CD8-positive, alpha-beta memory T cell (primary cell): ENCODE measurements around the gene SORL1-AS1.

Experiments
- CTCF ChIA-PET: fragments of 350-600 bp; sonication (Branson Sonifier 250); formaldehyde crosslinking; loops from one replicate; lab custom pipeline; 2021; ENCODE audit warnings: antibody characterized with exemption; lab: Charles Lee
- POLR2A ChIA-PET: fragments of 350-600 bp; sonication (Branson Sonifier 250); formaldehyde crosslinking; loops from one replicate; lab custom pipeline; 2021; ENCODE audit warnings: antibody characterized with exemption; lab: Charles Lee
- DNase-seq, 5 donors: peaks; one replicate each; pipeline versions ENCODE4 v3.0.0 to v3.0.0-alpha.2; 2020 to 2022; ENCODE audit warnings: mixed read lengths in 1 of 5
- H3K27ac ChIP-seq: one replicate; pipeline ENCODE4 v1.7.0; 2013; ENCODE audit warnings: low read depth, mild to moderate bottlenecking, low read length, moderate library complexity
- H3K27me3 ChIP-seq: 2 replicates; pipeline ENCODE4 v1.7.0; 2013; ENCODE audit warnings: low read length, mild to moderate bottlenecking; ENCODE audit not compliant: insufficient read depth, poor library complexity, severe bottlenecking
- H3K36me3 ChIP-seq: 2 replicates; pipeline ENCODE4 v1.7.0; 2013; ENCODE audit warnings: mild to moderate bottlenecking, low read length, moderate library complexity; ENCODE audit not compliant: insufficient read depth
- H3K4me1 ChIP-seq: 2 replicates; pipeline ENCODE4 v1.7.0; 2013; ENCODE audit warnings: mild to moderate bottlenecking, low read length, moderate library complexity; ENCODE audit not compliant: insufficient read depth
- H3K4me3 ChIP-seq: 2 replicates; pipeline ENCODE4 v1.7.0; 2013; ENCODE audit warnings: mild to moderate bottlenecking, low read length
- H3K9me3 ChIP-seq: 2 replicates; pipeline ENCODE4 v1.7.0; 2013; ENCODE audit warnings: mild to moderate bottlenecking, low read length
- H3K27ac Mint-ChIP-seq, 8 donors: one replicate each; pipeline ENCODE4 v1.8.0; 2020 to 2021; ENCODE audit warnings: mixed read lengths in 8 of 8, mild to moderate bottlenecking in 6 of 8, inconsistent platforms in 3 of 8, moderate library complexity in 3 of 8
- H3K27me3 Mint-ChIP-seq, 2 donors: one replicate each; pipeline ENCODE4 v1.8.0; 2020 to 2021; ENCODE audit warnings: mixed read lengths in 2 of 2, mild to moderate bottlenecking in 1 of 2, moderate library complexity in 1 of 2
- H3K36me3 Mint-ChIP-seq, 3 donors: one replicate each; pipeline ENCODE4 v1.8.0; 2020 to 2021; ENCODE audit warnings: mixed read lengths in 3 of 3, inconsistent platforms in 1 of 3, mild to moderate bottlenecking in 1 of 3
- H3K4me1 Mint-ChIP-seq, 3 donors: one replicate each; pipeline ENCODE4 v1.8.0; 2020 to 2021; ENCODE audit warnings: mixed read lengths in 3 of 3, inconsistent platforms in 1 of 3, mild to moderate bottlenecking in 1 of 3
- H3K4me3 Mint-ChIP-seq, 7 donors: one replicate each; pipeline ENCODE4 v1.8.0; 2020 to 2021; ENCODE audit warnings: mixed read lengths in 7 of 7, mild to moderate bottlenecking in 6 of 7, moderate library complexity in 4 of 7, inconsistent platforms in 2 of 7
- H3K9me3 Mint-ChIP-seq, 5 donors: one replicate each; pipeline ENCODE4 v1.8.0; 2020 to 2022; ENCODE audit warnings: mixed read lengths in 5 of 5, mild to moderate bottlenecking in 3 of 5, moderate library complexity in 2 of 5, inconsistent platforms in 1 of 5

SORL1-AS1 gene

GRCh38 chr11:121450401-121450800 is 2.4 kb downstream of the SORL1-AS1 start:
- no peaks in the 10 kb centered on the region for H3K27me3 ChIP-seq
- peaks cover 0 to 1% of the 10 kb centered on the region in 2 donors for H3K27me3 Mint-ChIP-seq
- no peaks in the 10 kb centered on the region for H3K9me3 ChIP-seq
- no peaks in the 10 kb centered on the region for H3K9me3 Mint-ChIP-seq
- H3K4me3 ChIP-seq = peak overlapping the region; percentile 71
- ChIA-PET CTCF (interaction anchor here (0.9 to 4.9 kb wide), 7 partner anchors 9 to 44 kb away, joined by 3 to 52 read pairs (median 6); no protein-coding TSS in a partner anchor), POLR2A (interaction anchor here (0.5 to 3.6 kb wide), 10 partner anchors 10 to 158 kb away, joined by 3 to 20 read pairs (median 6); partner anchors contain the start of gene SC5D)
- H3K27ac Mint-ChIP-seq = peak overlapping the region; percentile 84 to 97 (median 93)
- no peaks in the 10 kb centered on the region for H3K36me3 ChIP-seq
- peak overlapping the region; percentile 71 for H3K27ac ChIP-seq
- peaks cover 80 to 87% (median 85%) of the 10 kb centered on the region in 3 donors for H3K4me1 Mint-ChIP-seq
- H3K4me3 Mint-ChIP-seq = peak overlapping the region; percentile 80 to 100 (median 97)
- peaks cover 10 to 47% (median 19%) of the 10 kb centered on the region in 3 donors for H3K36me3 Mint-ChIP-seq
- peak in 2 of 5 donors; percentile 44 to 55 for DNase-seq
- H3K4me1 ChIP-seq = peaks cover 76% of the 10 kb centered on the region

DNA sequence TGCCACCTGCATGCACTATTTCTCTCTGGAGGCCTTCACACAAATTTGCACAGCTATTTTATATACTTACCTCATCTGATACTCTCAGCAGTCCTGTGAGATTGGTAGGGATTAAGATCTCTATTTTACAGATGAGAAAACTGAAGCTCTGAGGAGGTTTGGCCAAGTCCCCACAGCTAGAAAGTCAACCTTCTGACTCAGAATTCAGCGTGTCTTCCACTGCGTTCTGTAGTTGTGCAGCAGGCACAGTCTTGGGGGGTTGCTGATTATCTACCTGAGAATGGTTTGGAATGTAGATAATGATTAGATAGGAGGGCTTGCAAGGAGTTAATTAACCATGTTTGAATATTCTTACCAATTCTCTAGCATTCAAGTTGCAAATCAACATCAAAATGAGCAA is 3.1 kb downstream of the SORL1-AS1 start:
- Mint-ChIP-seq H3K9me3 (no peaks in the 10 kb centered on the region), H3K4me1 (peaks cover 73 to 87% (median 82%) of the 10 kb centered on the region in 3 donors), H3K36me3 (peaks cover 13 to 49% (median 13%) of the 10 kb centered on the region in 3 donors), H3K27ac (peak overlapping the region; percentile 84 to 96 (median 92)), H3K27me3 (peaks cover 0 to 1% of the 10 kb centered on the region in 2 donors), H3K4me3 (peak overlapping the region; percentile 80 to 100 (median 97))
- no peaks in the 10 kb centered on the region for H3K27me3 ChIP-seq
- H3K4me3 ChIP-seq = peak overlapping the region; percentile 23
- H3K9me3 ChIP-seq = no peaks in the 10 kb centered on the region
- no peaks in the 10 kb centered on the region for H3K36me3 ChIP-seq
- peaks cover 76% of the 10 kb centered on the region for H3K4me1 ChIP-seq
- H3K27ac ChIP-seq = no peak overlapping the region
- ChIA-PET CTCF (interaction anchor here (1.0 to 4.9 kb wide), 6 partner anchors 8 to 121 kb away, joined by 3 to 52 read pairs (median 5); no protein-coding TSS in a partner anchor), POLR2A (interaction anchor here (0.6 to 3.6 kb wide), 9 partner anchors 13 to 157 kb away, joined by 3 to 15 read pairs (median 6); partner anchors contain the start of gene SC5D)
- no peak for DNase-seq

DNA sequence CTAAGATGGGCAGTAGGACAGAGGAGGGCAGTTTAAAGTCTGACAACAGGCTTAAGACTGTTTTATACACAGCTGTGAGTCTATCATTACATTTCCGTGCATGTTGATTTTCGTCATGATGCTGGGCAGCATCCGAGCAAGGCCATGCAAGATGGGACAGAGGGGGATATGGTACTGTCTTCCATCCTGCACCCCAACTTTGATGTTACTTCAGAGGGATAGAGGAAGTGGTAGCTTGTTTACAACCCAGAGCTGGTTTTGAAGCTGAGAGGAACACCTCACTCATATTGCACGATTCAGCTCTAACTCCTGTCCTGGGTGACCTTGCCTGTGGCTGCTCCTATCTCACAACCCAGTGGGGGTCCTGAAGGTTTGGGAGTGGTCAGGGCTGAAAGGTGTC is 3.6 kb downstream of the SORL1-AS1 start:
- H3K36me3 ChIP-seq = peaks cover 4% of the 10 kb centered on the region
- Mint-ChIP-seq H3K4me1 (peaks cover 71 to 87% (median 82%) of the 10 kb centered on the region in 3 donors), H3K9me3 (no peaks in the 10 kb centered on the region), H3K27ac (peak overlapping the region; percentile 84 to 96 (median 92)), H3K4me3 (peak overlapping the region; percentile 80 to 100 (median 97)), H3K27me3 (peaks cover 0 to 1% of the 10 kb centered on the region in 2 donors), H3K36me3 (peaks cover 16 to 50% (median 17%) of the 10 kb centered on the region in 3 donors)
- ChIA-PET POLR2A (interaction anchor here (0.6 to 3.4 kb wide), 6 partner anchors 8 to 157 kb away, joined by 3 to 9 read pairs (median 4); partner anchors contain the start of gene SC5D), CTCF (interaction anchor here (1.0 to 4.9 kb wide), 5 partner anchors 13 to 121 kb away, joined by 3 to 52 read pairs (median 5); no protein-coding TSS in a partner anchor)
- H3K4me3 ChIP-seq = peak overlapping the region; percentile 23
- peaks cover 75% of the 10 kb centered on the region for H3K4me1 ChIP-seq
- no peaks in the 10 kb centered on the region for H3K9me3 ChIP-seq
- DNase-seq = peak in 2 of 5 donors; percentile 34 to 76
- no peak overlapping the region for H3K27ac ChIP-seq
- no peaks in the 10 kb centered on the region for H3K27me3 ChIP-seq

DNA sequence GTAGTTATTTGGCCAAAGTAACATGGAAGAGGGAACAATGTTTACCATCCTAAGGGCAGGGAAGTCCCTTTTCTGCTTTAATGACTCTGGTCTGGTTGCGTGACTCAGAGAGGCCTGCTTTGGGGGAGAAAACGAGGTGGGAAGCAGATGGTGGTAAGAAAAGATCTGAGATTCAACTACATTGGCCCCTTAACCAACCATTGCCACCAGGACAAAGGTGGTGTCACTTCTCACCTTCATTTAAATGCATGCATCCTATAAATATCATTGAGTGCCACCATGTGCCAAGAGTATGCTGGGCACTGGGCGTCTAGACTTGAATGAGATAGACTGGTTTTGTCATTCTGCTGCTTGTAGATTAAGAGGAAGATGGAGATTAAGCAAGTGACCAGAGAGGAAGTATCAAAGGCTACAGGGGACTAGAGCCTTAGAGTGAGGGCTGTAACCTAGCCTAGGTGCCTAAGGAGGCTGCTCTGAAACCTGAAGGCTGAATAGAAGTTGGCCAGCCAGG is 4.3 kb downstream of the SORL1-AS1 start:
- DNase-seq = no peak
- Histone ChIP-seq H3K4me3 (peak overlapping the region; percentile 23), H3K4me1 (peaks cover 70% of the 10 kb centered on the region), H3K9me3 (no peaks in the 10 kb centered on the region), H3K27me3 (no peaks in the 10 kb centered on the region), H3K36me3 (peaks cover 4% of the 10 kb centered on the region), H3K27ac (no peak overlapping the region)
- CTCF ChIA-PET = interaction anchor here (1.2 to 4.9 kb wide), 3 partner anchors 14 to 98 kb away, joined by 3 to 52 read pairs (median 17); no protein-coding TSS in a partner anchor
- Mint-ChIP-seq H3K27me3 (peaks cover 0 to 1% of the 10 kb centered on the region in 2 donors), H3K4me3 (peak overlapping the region in 6 of 7 donors; percentile 80 to 100 (median 98)), H3K36me3 (peaks cover 16 to 50% (median 17%) of the 10 kb centered on the region in 3 donors), H3K4me1 (peaks cover 65 to 87% (median 79%) of the 10 kb centered on the region in 3 donors), H3K9me3 (no peaks in the 10 kb centered on the region), H3K27ac (peak overlapping the region; percentile 84 to 96 (median 92))
- POLR2A ChIA-PET = interaction anchor here (1.1 to 3.4 kb wide), 4 partner anchors 9 to 156 kb away, joined by 3 to 9 read pairs (median 6); partner anchors contain the start of gene SC5D

GRCh38 chr11:121448011-121448410 is 4.8 kb downstream of the SORL1-AS1 start:
- H3K27me3 Mint-ChIP-seq = peaks cover 0 to 1% of the 10 kb centered on the region in 2 donors
- peaks cover 16 to 47% (median 17%) of the 10 kb centered on the region in 3 donors for H3K36me3 Mint-ChIP-seq
- no peaks in the 10 kb centered on the region for H3K9me3 Mint-ChIP-seq
- H3K4me1 ChIP-seq = peaks cover 70% of the 10 kb centered on the region
- H3K9me3 ChIP-seq = no peaks in the 10 kb centered on the region
- peak overlapping the region in 3 of 7 donors; percentile 1 to 78 (median 47) for H3K4me3 Mint-ChIP-seq
- no peak for DNase-seq
- ChIA-PET POLR2A (interaction anchor here (1.1 kb wide), 1 partner anchor 9 kb away, joined by 3 read pairs; no protein-coding TSS in a partner anchor), CTCF (no interaction called here)
- peak overlapping the region; percentile 23 for H3K4me3 ChIP-seq
- H3K27ac Mint-ChIP-seq = peak overlapping the region; percentile 44 to 96 (median 92)
- no peak overlapping the region for H3K27ac ChIP-seq
- peaks cover 61 to 83% (median 78%) of the 10 kb centered on the region in 3 donors for H3K4me1 Mint-ChIP-seq
- peaks cover 4% of the 10 kb centered on the region for H3K36me3 ChIP-seq
- H3K27me3 ChIP-seq = no peaks in the 10 kb centered on the region

GRCh38 chr11:121446752-121447156 is 6.0 kb downstream of the SORL1-AS1 start:
- Histone ChIP-seq H3K9me3 (no peaks in the 10 kb centered on the region), H3K36me3 (peaks cover 4% of the 10 kb centered on the region), H3K4me1 (peaks cover 70% of the 10 kb centered on the region), H3K4me3 (no peak overlapping the region), H3K27me3 (no peaks in the 10 kb centered on the region), H3K27ac (no peak overlapping the region)
- CTCF ChIA-PET = interaction anchor here (1.0 kb wide), 1 partner anchor 20 kb away, joined by 4 read pairs; no protein-coding TSS in a partner anchor
- Mint-ChIP-seq H3K36me3 (peaks cover 13 to 45% (median 14%) of the 10 kb centered on the region in 3 donors), H3K27ac (peak overlapping the region; percentile 60 to 84 (median 78)), H3K4me1 (peaks cover 57 to 81% (median 75%) of the 10 kb centered on the region in 3 donors), H3K9me3 (no peaks in the 10 kb centered on the region), H3K4me3 (peak overlapping the region in 1 of 7 donors; percentile 1), H3K27me3 (peaks cover 0 to 1% of the 10 kb centered on the region in 2 donors)
- POLR2A ChIA-PET = no interaction called here
- no peak for DNase-seq

DNA sequence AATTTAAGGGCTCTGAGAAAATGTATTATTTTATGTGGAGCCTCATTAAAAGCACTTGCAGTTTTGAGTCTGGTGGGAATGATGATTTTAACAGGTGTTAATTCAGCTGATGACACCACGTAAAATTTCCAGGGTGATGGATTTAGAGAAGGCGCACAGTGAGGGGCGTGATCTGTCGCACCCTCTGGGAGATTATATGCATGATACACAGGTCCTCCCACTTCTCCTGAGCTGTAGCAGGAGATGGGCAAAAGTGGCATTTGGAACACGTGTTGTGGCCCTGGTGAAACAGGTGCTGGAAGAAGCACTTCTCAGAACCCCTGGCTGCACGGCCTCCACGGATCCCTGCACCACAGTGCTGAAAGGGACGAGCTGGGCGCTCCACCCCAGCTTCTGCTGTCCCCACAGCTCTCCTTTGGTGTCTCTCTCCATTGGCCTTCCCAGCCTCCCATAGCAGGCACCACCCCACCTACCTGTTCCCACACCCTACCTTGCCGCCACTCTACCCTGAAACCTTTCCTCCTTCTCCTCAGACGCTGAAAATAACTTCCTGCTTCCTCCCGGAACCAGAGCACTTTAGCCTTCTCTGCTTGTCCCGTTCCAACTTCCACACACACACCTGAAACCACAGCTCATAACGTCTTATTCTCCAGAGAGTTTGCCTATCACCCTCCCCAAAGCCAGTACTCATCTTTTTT is 7.5 kb downstream of the SORL1-AS1 start:
- Histone ChIP-seq H3K36me3 (peaks cover 4% of the 10 kb centered on the region), H3K9me3 (no peaks in the 10 kb centered on the region), H3K4me3 (no peak overlapping the region), H3K27me3 (no peaks in the 10 kb centered on the region), H3K4me1 (peaks cover 60% of the 10 kb centered on the region), H3K27ac (no peak overlapping the region)
- peaks cover 0 to 1% of the 10 kb centered on the region in 2 donors for H3K27me3 Mint-ChIP-seq
- no peaks in the 10 kb centered on the region for H3K9me3 Mint-ChIP-seq
- POLR2A ChIA-PET = no interaction called here
- DNase-seq = no peak
- CTCF ChIA-PET = no interaction called here
- H3K4me3 Mint-ChIP-seq = peak overlapping the region in 2 of 7 donors; percentile 16 to 20
- peaks cover 13 to 38% (median 14%) of the 10 kb centered on the region in 3 donors for H3K36me3 Mint-ChIP-seq
- peaks cover 45 to 70% (median 61%) of the 10 kb centered on the region in 3 donors for H3K4me1 Mint-ChIP-seq
- H3K27ac Mint-ChIP-seq = peak overlapping the region in 6 of 8 donors; percentile 0 to 85 (median 76)
